C4-2B (cell line): ENCODE results near the gene TYROBP.

Experiments used
- CTCF ChIP-seq: fragments of 450-650 bp; conservative IDR thresholded peaks from 2 replicates; pipeline ENCODE4 v1.5.1; 2017; ENCODE audit warnings: mild to moderate bottlenecking
- ZFX ChIP-seq: fragments of 450-650 bp; IDR thresholded peaks from 2 replicates; pipeline ENCODE4 v1.6.1; 2017

GRCh38 chr19:35938282-35939224, 30.5 kb upstream of the TYROBP start:
- TF ChIP-seq CTCF: no peak
- no peak for TF ChIP-seq ZFX
